Measurements from ENCODE around the gene EXOC6B. TPM values are rescaled to one million over a fixed set of nuclear protein-coding genes. Genes with fewer than 3 reads are reported as not detected.

EXOC6B gene
- total RNA-seq, 1 donor from 2014 or later: 8.4 TPM

- no peaks in the 10 kb centered on the region for H3K27me3 Mint-ChIP-seq
- H3K4me3 Mint-ChIP-seq: no peak overlapping the region
- no peaks in the 10 kb centered on the region for H3K9me3 Mint-ChIP-seq
- H3K4me1 Mint-ChIP-seq: peaks cover 6% of the 10 kb centered on the region
- H3K36me3 Mint-ChIP-seq (ENCODE audit: low read depth): no peaks in the 10 kb centered on the region
- intact Hi-C loops (cut with micrococcal nuclease): no loop called here
- H3K27ac Mint-ChIP-seq: no peak overlapping the region
- DNase-seq: no peak
These were observed 31.3 kb downstream of the EXOC6B start for GRCh38 chr2:72794572-72794971.

- Mint-ChIP-seq H3K27me3 (no peaks in the 10 kb centered on the region), H3K4me3 (no peak overlapping the region), H3K4me1 (peaks cover 6% of the 10 kb centered on the region), H3K9me3 (no peaks in the 10 kb centered on the region), H3K36me3 (ENCODE audit: low read depth) (no peaks in the 10 kb centered on the region), H3K27ac (no peak overlapping the region)
- DNase-seq: no peak
- intact Hi-C loops (cut with micrococcal nuclease): no loop called here
These were observed 31.9 kb downstream of the EXOC6B start for GRCh38 chr2:72793798-72794440.

- no peak overlapping the region for H3K4me3 Mint-ChIP-seq
- intact Hi-C loops (cut with micrococcal nuclease): no loop called here
- no peaks in the 10 kb centered on the region for H3K9me3 Mint-ChIP-seq
- no peak overlapping the region for H3K27ac Mint-ChIP-seq
- no peaks in the 10 kb centered on the region for H3K4me1 Mint-ChIP-seq
- no peak for DNase-seq
- no peaks in the 10 kb centered on the region for H3K27me3 Mint-ChIP-seq
- no peaks in the 10 kb centered on the region for H3K36me3 Mint-ChIP-seq (ENCODE audit: low read depth)
These were observed 36.6 kb downstream of the EXOC6B start for GRCh38 chr2:72789241-72789640.

GRCh38 chr2:72788756-72789155, 37.1 kb downstream of the EXOC6B start:
- DNase-seq: no peak
- Mint-ChIP-seq H3K4me1 (no peaks in the 10 kb centered on the region), H3K9me3 (no peaks in the 10 kb centered on the region), H3K27me3 (no peaks in the 10 kb centered on the region), H3K27ac (no peak overlapping the region), H3K4me3 (no peak overlapping the region), H3K36me3 (ENCODE audit: low read depth) (no peaks in the 10 kb centered on the region)
- intact Hi-C loops (cut with micrococcal nuclease): no loop called here

GRCh38 chr2:72785517-72785916, 40.3 kb downstream of the EXOC6B start:
- Mint-ChIP-seq H3K27me3 (no peaks in the 10 kb centered on the region), H3K4me3 (no peak overlapping the region), H3K27ac (no peak overlapping the region), H3K36me3 (ENCODE audit: low read depth) (no peaks in the 10 kb centered on the region), H3K9me3 (no peaks in the 10 kb centered on the region), H3K4me1 (no peaks in the 10 kb centered on the region)
- no peak for DNase-seq
- intact Hi-C loops (cut with micrococcal nuclease): no loop called here

- H3K27me3 Mint-ChIP-seq: no peaks in the 10 kb centered on the region
- no peaks in the 10 kb centered on the region for H3K9me3 Mint-ChIP-seq
- H3K27ac Mint-ChIP-seq: no peak overlapping the region
- no peak for DNase-seq
- intact Hi-C loops (cut with micrococcal nuclease): no loop called here
- no peak overlapping the region for H3K4me3 Mint-ChIP-seq
- H3K4me1 Mint-ChIP-seq: peaks cover 2% of the 10 kb centered on the region
- H3K36me3 Mint-ChIP-seq (ENCODE audit: low read depth): no peaks in the 10 kb centered on the region
These were observed 43.3 kb downstream of the EXOC6B start for GRCh38 chr2:72782520-72782919.

- Mint-ChIP-seq H3K36me3 (ENCODE audit: low read depth) (no peaks in the 10 kb centered on the region), H3K9me3 (no peaks in the 10 kb centered on the region), H3K4me1 (peaks cover 2% of the 10 kb centered on the region), H3K4me3 (no peak overlapping the region), H3K27ac (no peak overlapping the region), H3K27me3 (no peaks in the 10 kb centered on the region)
- intact Hi-C loops (cut with micrococcal nuclease): no loop called here
- DNase-seq: no peak
These were observed 44.4 kb downstream of the EXOC6B start for GRCh38 chr2:72781480-72781879.

GRCh38 chr2:72780477-72780876, 45.4 kb downstream of the EXOC6B start:
- no peak overlapping the region for H3K27ac Mint-ChIP-seq
- no peaks in the 10 kb centered on the region for H3K36me3 Mint-ChIP-seq (ENCODE audit: low read depth)
- H3K27me3 Mint-ChIP-seq: no peaks in the 10 kb centered on the region
- H3K4me1 Mint-ChIP-seq: peaks cover 2% of the 10 kb centered on the region
- no peak overlapping the region for H3K4me3 Mint-ChIP-seq
- intact Hi-C loops (cut with micrococcal nuclease): no loop called here
- DNase-seq: no peak
- H3K9me3 Mint-ChIP-seq: no peaks in the 10 kb centered on the region

GRCh38 chr2:72779495-72779894, 46.3 kb downstream of the EXOC6B start:
- Mint-ChIP-seq H3K36me3 (ENCODE audit: low read depth) (no peaks in the 10 kb centered on the region), H3K4me1 (peaks cover 2% of the 10 kb centered on the region), H3K4me3 (no peak overlapping the region), H3K9me3 (no peaks in the 10 kb centered on the region), H3K27me3 (no peaks in the 10 kb centered on the region), H3K27ac (no peak overlapping the region)
- no peak for DNase-seq
- intact Hi-C loops (cut with micrococcal nuclease): no loop called here

GRCh38 chr2:72778410-72778809, 47.4 kb downstream of the EXOC6B start:
- H3K4me1 Mint-ChIP-seq: peaks cover 2% of the 10 kb centered on the region
- no peaks in the 10 kb centered on the region for H3K9me3 Mint-ChIP-seq
- no peaks in the 10 kb centered on the region for H3K27me3 Mint-ChIP-seq
- no peak overlapping the region for H3K4me3 Mint-ChIP-seq
- intact Hi-C loops (cut with micrococcal nuclease): no loop called here
- no peaks in the 10 kb centered on the region for H3K36me3 Mint-ChIP-seq (ENCODE audit: low read depth)
- H3K27ac Mint-ChIP-seq: no peak overlapping the region
- no peak for DNase-seq

GRCh38 chr2:72770879-72771461, 54.9 kb downstream of the EXOC6B start:
- Mint-ChIP-seq H3K27ac (no peak overlapping the region), H3K4me1 (no peaks in the 10 kb centered on the region), H3K9me3 (no peaks in the 10 kb centered on the region), H3K4me3 (no peak overlapping the region), H3K36me3 (ENCODE audit: low read depth) (no peaks in the 10 kb centered on the region), H3K27me3 (no peaks in the 10 kb centered on the region)
- DNase-seq: peak; percentile 91
- intact Hi-C loops (cut with micrococcal nuclease): loop anchor here (1.0 kb wide), 2 partner anchors 91 to 116 kb away; partner anchors contain the start of gene SPR

GRCh38 chr2:72765997-72766609, 59.7 kb downstream of the EXOC6B start:
- intact Hi-C loops (cut with micrococcal nuclease): no loop called here
- Mint-ChIP-seq H3K4me1 (no peaks in the 10 kb centered on the region), H3K4me3 (no peak overlapping the region)

GRCh38 chr2:72762276-72762675, 63.6 kb downstream of the EXOC6B start:
- intact Hi-C loops (cut with micrococcal nuclease): no loop called here
- H3K36me3 Mint-ChIP-seq (ENCODE audit: low read depth): no peaks in the 10 kb centered on the region
- H3K4me1 Mint-ChIP-seq: no peaks in the 10 kb centered on the region
- DNase-seq: no peak
- no peak overlapping the region for H3K27ac Mint-ChIP-seq
- H3K27me3 Mint-ChIP-seq: no peaks in the 10 kb centered on the region
- no peak overlapping the region for H3K4me3 Mint-ChIP-seq
- peaks cover 9% of the 10 kb centered on the region for H3K9me3 Mint-ChIP-seq

More at GRCh38 chr2:72765997-72766609, 59.7 kb downstream of the EXOC6B start:
- Mint-ChIP-seq H3K27ac (no peak overlapping the region), H3K36me3 (ENCODE audit: low read depth) (no peaks in the 10 kb centered on the region), H3K27me3 (no peaks in the 10 kb centered on the region), H3K9me3 (peaks cover 8% of the 10 kb centered on the region)
- DNase-seq: no peak

GRCh38 chr2:72759755-72760154, 66.1 kb downstream of the EXOC6B start:
- Mint-ChIP-seq H3K4me1 (no peaks in the 10 kb centered on the region), H3K36me3 (ENCODE audit: low read depth) (no peaks in the 10 kb centered on the region), H3K4me3 (no peak overlapping the region), H3K9me3 (peaks cover 9% of the 10 kb centered on the region), H3K27ac (no peak overlapping the region), H3K27me3 (no peaks in the 10 kb centered on the region)
- intact Hi-C loops (cut with micrococcal nuclease): no loop called here
- no peak for DNase-seq
